GM21515 (cell line): ENCODE results near the gene REEP3.

ENCODE experiments used
- ATAC-seq: cut with Tn5 transposase; IDR thresholded peaks from one replicate; pipeline ENCODE4 v1.9.1; 2021; ENCODE audit not compliant: unreplicated experiment

Gene REEP3

GRCh38 chr10:63505562-63505961 lies 15.6 kb upstream of the REEP3 start:
- no peak for ATAC-seq

GRCh38 chr10:63506554-63506953 lies 14.6 kb upstream of the REEP3 start:
- no peak for ATAC-seq

- ATAC-seq = no peak
These were observed 6.0 kb upstream of the REEP3 start for GRCh38 chr10:63515002-63515763.

- no peak for ATAC-seq
These were observed 5.0 kb upstream of the REEP3 start for GRCh38 chr10:63516207-63516606.

GRCh38 chr10:63518690-63519288 lies 2.4 kb upstream of the REEP3 start:
- no peak for ATAC-seq

- peak; percentile 68 for ATAC-seq
These were observed 445 bp downstream of the REEP3 start for GRCh38 chr10:63521416-63522276.

GRCh38 chr10:63522277-63522687 lies 1.1 kb downstream of the REEP3 start:
- no peak for ATAC-seq

GRCh38 chr10:63522995-63523394 lies 1.8 kb downstream of the REEP3 start:
- ATAC-seq = no peak

GRCh38 chr10:63525021-63525420 lies 3.8 kb downstream of the REEP3 start:
- no peak for ATAC-seq

GRCh38 chr10:63527401-63527800 lies 6.2 kb downstream of the REEP3 start:
- ATAC-seq = no peak

- no peak for ATAC-seq
These were observed 7.0 kb downstream of the REEP3 start for GRCh38 chr10:63528084-63528744.

- no peak for ATAC-seq
These were observed 9.2 kb downstream of the REEP3 start for GRCh38 chr10:63530409-63530808.

GRCh38 chr10:63534723-63535122 lies 13.5 kb downstream of the REEP3 start:
- ATAC-seq = no peak

- no peak for ATAC-seq
These were observed 15.5 kb downstream of the REEP3 start for GRCh38 chr10:63536698-63537097.

- ATAC-seq = no peak
These were observed 16.3 kb downstream of the REEP3 start for GRCh38 chr10:63537536-63537935.

- no peak for ATAC-seq
These were observed 18.2 kb downstream of the REEP3 start for GRCh38 chr10:63539377-63539776.

- ATAC-seq = no peak
These were observed 18.8 kb downstream of the REEP3 start for GRCh38 chr10:63539994-63540393.

GRCh38 chr10:63542835-63543575 lies 21.8 kb downstream of the REEP3 start:
- no peak for ATAC-seq

GRCh38 chr10:63543576-63543962 lies 22.4 kb downstream of the REEP3 start:
- ATAC-seq = no peak

- no peak for ATAC-seq
These were observed 23.2 kb downstream of the REEP3 start for GRCh38 chr10:63544418-63544817.
